ENCODE measurements around the gene CAPN15. TPM values are rescaled to one million over a fixed set of nuclear protein-coding genes. Genes with fewer than 3 reads are reported as not detected.

Gene CAPN15
- total RNA-seq, 2 donors from 2014 or later, result 55.3 to 76.1 TPM

GRCh38 chr16:589658-590187 lies 62.2 kb downstream of the CAPN15 start, which contains the start of gene RAB40C:
Gene RAB40C, plus strand, starts transcription at chr16:590066. Its CDS starts 226 bp downstream, at chr16:590292.
- H3K36me3 Mint-ChIP-seq (ENCODE audit: low read depth), result peaks cover 8% of the 10 kb centered on the region
- no peaks in the 10 kb centered on the region for H3K36me3 ChIP-seq (ENCODE audit: control insufficient read depth, insufficient read depth, low read length)
- H3K4me3 ChIP-seq (ENCODE audit: low read length), result peak within 1 kb of the TSS; percentile 87
- peak within 1 kb of the TSS; percentile 100 for H3K27ac Mint-ChIP-seq
- H3K9me3 Mint-ChIP-seq, result no peaks in the 10 kb centered on the region
- no peaks in the 10 kb centered on the region for H3K4me1 ChIP-seq (ENCODE audit: control insufficient read depth, insufficient read depth, low read length)
- WGBS, 2 experiments (ENCODE audit: insufficient coverage in 1 of 2, insufficient read length in 1 of 2), result 0 to 2% methylated on average over 10 to 66 of the region's 67 CpGs
- peak within 1 kb of the TSS; percentile 89 for H3K4me3 Mint-ChIP-seq
- peak within 1 kb of the TSS; percentile 87 for H3K9ac ChIP-seq (ENCODE audit: extremely low read depth, low read length, poor library complexity, severe bottlenecking)
- DNase-seq, result peak; percentile 99
- peak within 1 kb of the TSS; percentile 93 for H3K27ac ChIP-seq (ENCODE audit: low read depth, low read length)
- peaks cover 10% of the 10 kb centered on the region for H3K4me1 Mint-ChIP-seq
- no peaks in the 10 kb centered on the region for H3K9me3 ChIP-seq (ENCODE audit: control insufficient read depth, low read length)
- H3K27me3 Mint-ChIP-seq (ENCODE audit: insufficient read depth), result peaks cover 37% of the 10 kb centered on the region
- TF ChIP-seq CTCF (conservative IDR thresholded peaks at IDR 0.05), result no peak
- H3K27me3 ChIP-seq (ENCODE audit: control insufficient read depth, insufficient read depth, low read length, poor library complexity, severe bottlenecking), result peaks cover 21% of the 10 kb centered on the region

GRCh38 chr16:590188-590814 lies 62.8 kb downstream of the CAPN15 start:
- peak overlapping the region; percentile 89 for H3K4me3 Mint-ChIP-seq
- H3K9me3 ChIP-seq (ENCODE audit: control insufficient read depth, low read length), result no peaks in the 10 kb centered on the region
- H3K36me3 ChIP-seq (ENCODE audit: control insufficient read depth, insufficient read depth, low read length), result no peaks in the 10 kb centered on the region
- no peak for TF ChIP-seq CTCF (conservative IDR thresholded peaks at IDR 0.05)
- no peaks in the 10 kb centered on the region for H3K4me1 ChIP-seq (ENCODE audit: control insufficient read depth, insufficient read depth, low read length)
- peaks cover 36% of the 10 kb centered on the region for H3K27me3 Mint-ChIP-seq (ENCODE audit: insufficient read depth)
- peak overlapping the region; percentile 53 for H3K9ac ChIP-seq (ENCODE audit: extremely low read depth, low read length, poor library complexity, severe bottlenecking)
- H3K36me3 Mint-ChIP-seq (ENCODE audit: low read depth), result peaks cover 8% of the 10 kb centered on the region
- peak; percentile 65 for DNase-seq
- H3K27me3 ChIP-seq (ENCODE audit: control insufficient read depth, insufficient read depth, low read length, poor library complexity, severe bottlenecking), result peaks cover 21% of the 10 kb centered on the region
- 2% methylated on average over 36 to 71 of the region's 71 CpGs for WGBS, 2 experiments (ENCODE audit: insufficient coverage in 1 of 2, insufficient read length in 1 of 2)
- H3K27ac Mint-ChIP-seq, result peak overlapping the region; percentile 40
- no peaks in the 10 kb centered on the region for H3K9me3 Mint-ChIP-seq
- peaks cover 10% of the 10 kb centered on the region for H3K4me1 Mint-ChIP-seq
- H3K27ac ChIP-seq (ENCODE audit: low read depth, low read length), result no peak overlapping the region
- H3K4me3 ChIP-seq (ENCODE audit: low read length), result peak overlapping the region; percentile 87

GRCh38 chr16:590815-591200 lies 63.3 kb downstream of the CAPN15 start:
- peak overlapping the region; percentile 40 for H3K27ac Mint-ChIP-seq
- no peak for DNase-seq
- peaks cover 10% of the 10 kb centered on the region for H3K4me1 Mint-ChIP-seq
- Histone ChIP-seq H3K9ac (ENCODE audit: extremely low read depth, low read length, poor library complexity, severe bottlenecking) (peak overlapping the region; percentile 53), H3K36me3 (ENCODE audit: control insufficient read depth, insufficient read depth, low read length) (no peaks in the 10 kb centered on the region), H3K27me3 (ENCODE audit: control insufficient read depth, insufficient read depth, low read length, poor library complexity, severe bottlenecking) (peaks cover 16% of the 10 kb centered on the region), H3K27ac (ENCODE audit: low read depth, low read length) (no peak overlapping the region), H3K4me1 (ENCODE audit: control insufficient read depth, insufficient read depth, low read length) (no peaks in the 10 kb centered on the region), H3K4me3 (ENCODE audit: low read length) (peak overlapping the region; percentile 87), H3K9me3 (ENCODE audit: control insufficient read depth, low read length) (no peaks in the 10 kb centered on the region)
- peak overlapping the region; percentile 89 for H3K4me3 Mint-ChIP-seq
- WGBS, 2 experiments (ENCODE audit: insufficient coverage in 1 of 2, insufficient read length in 1 of 2), result 78 to 79% methylated on average over 5 to 10 of the region's 10 CpGs
- peaks cover 8% of the 10 kb centered on the region for H3K36me3 Mint-ChIP-seq (ENCODE audit: low read depth)
- peaks cover 31% of the 10 kb centered on the region for H3K27me3 Mint-ChIP-seq (ENCODE audit: insufficient read depth)
- TF ChIP-seq CTCF (conservative IDR thresholded peaks at IDR 0.05), result no peak
- H3K9me3 Mint-ChIP-seq, result no peaks in the 10 kb centered on the region

All from endodermal cell (in vitro differentiated cells).